H1 (cell line): ENCODE measurements around the gene MZF1. TPM values are rescaled to one million over a fixed set of nuclear protein-coding genes. Genes with fewer than 3 reads are reported as not detected.

ENCODE experiments used
- CBX8 ChIP-seq: fragments of 300-800, 300-1000 bp; sonication (generic); IDR thresholded peaks from 2 replicates; pipeline ENCODE4 v1.7.1; 2016; ENCODE audit warnings: low read depth, low read length, borderline replicate concordance
- CEBPB ChIP-seq: IDR thresholded peaks from 2 replicates; pipeline ENCODE4 v1.6.1; 2012; ENCODE audit warnings: low read depth, low read length
- CHD7 ChIP-seq: fragments of 300-600 bp; sonication (generic); IDR thresholded peaks from 2 replicates; pipeline ENCODE4 v1.7.1; 2012; ENCODE audit warnings: low read length, moderate library complexity, mild to moderate bottlenecking, inconsistent platforms; ENCODE audit not compliant: insufficient replicate concordance
- GABPA ChIP-seq: IDR thresholded peaks from 2 replicates; pipeline ENCODE4 v1.6.1; 2011; ENCODE audit warnings: mild to moderate bottlenecking, low read length, moderate library complexity, borderline replicate concordance; ENCODE audit not compliant: insufficient read depth
- GTF2F1 ChIP-seq: IDR thresholded peaks from 2 replicates; pipeline ENCODE4 v1.6.1; 2012; ENCODE audit warnings: low read depth, low read length, improper control_type of control experiment, borderline replicate concordance
- KDM5A ChIP-seq: fragments of 200-600 bp; IDR thresholded peaks from 2 replicates; pipeline ENCODE4 v1.7.1; 2012; ENCODE audit warnings: mild to moderate bottlenecking, low read length, inconsistent platforms, mixed read lengths
- POLR2A ChIP-seq, 2 experiments: IDR thresholded peaks; 1 replicate in 1 of 2; 2 replicates in 1 of 2; pipeline ENCODE4 v1.6.1; 2011; ENCODE audit warnings: low read depth in 2 of 2, low read length in 2 of 2, mild to moderate bottlenecking in 2 of 2; ENCODE audit errors: control extremely low read depth in 1 of 2
- RFX5 ChIP-seq: IDR thresholded peaks from 2 replicates; pipeline ENCODE4 v1.6.1; 2011; ENCODE audit warnings: low read depth, low read length, improper control_type of control experiment, borderline replicate concordance
- RXRA ChIP-seq: IDR thresholded peaks from 2 replicates; pipeline ENCODE4 v1.6.1; 2011; ENCODE audit warnings: low read depth, mild to moderate bottlenecking, low read length, moderate library complexity; ENCODE audit not compliant: insufficient read depth
- SP2 ChIP-seq: IDR thresholded peaks from 2 replicates; pipeline ENCODE4 v1.6.1; 2012; ENCODE audit warnings: mild to moderate bottlenecking, low read length, inconsistent platforms
- YY1 ChIP-seq: IDR thresholded peaks from 2 replicates; pipeline ENCODE4 v1.6.1; 2011; ENCODE audit warnings: low read depth, mild to moderate bottlenecking, low read length
- polyA plus RNA-seq, 7 experiments: library from polyadenylated mRNA; depleted of rRNA in 3 of 7; stranded (reverse) in 5 of 7; unstranded in 2 of 7; fragments of >200 nt in 5 of 7; fragments of 200-250 nt in 2 of 7; gene quantifications; 1 replicate in 5 of 7; 2 replicates in 1 of 7; 4 replicates in 1 of 7; pipeline versions ENCODE4 v1.2.1 to v1.2.3, GENCODE V29; 2011 to 2013; ENCODE audit warnings: missing spikeins in 2 of 7, mixed read lengths in 2 of 7
- total RNA-seq: library from RNA; stranded (reverse); fragmentation: NEBNext Ultra II Directional; extraction: Animal tissue kit (Norgen Biotek cat#: 25700); gene quantifications from 2 replicates; pipeline ENCODE4 v1.2.1, GENCODE V29; 2021

Gene MZF1
- total and polyA plus RNA-seq, 2 of the 8 experiments (the other 6 are each of a cell fraction or from before 2014, with no cell fraction given), result 15.2 to 25.0 TPM

- TF ChIP-seq CHD7, result no peak
- no peak for TF ChIP-seq SP2
- no peak for TF ChIP-seq KDM5A
- TF ChIP-seq POLR2A (IDR thresholded peaks at IDR 0.05; ENCODE audit: control extremely low read depth in 1 of 2, low read depth in 2 of 2, low read length in 2 of 2), result no peak
- TF ChIP-seq GTF2F1, result no peak
- no peak for TF ChIP-seq YY1
- TF ChIP-seq RFX5, result no peak
- TF ChIP-seq GABPA, result no peak
- TF ChIP-seq RXRA, result no peak
- no peak for TF ChIP-seq CEBPB
- TF ChIP-seq CBX8, result no peak
Measured at GRCh38 chr19:58584498-58585441, 11.6 kb upstream of the MZF1 start (continued).
